Activated effector memory CD4-positive, alpha-beta T cell treated with Interleukin-2 at 50 U/mL for 16 hours (primary cell): Measurements from ENCODE around the gene TMSB10.
"Not testable (repeated sequence)": the region's sequence is repeated elsewhere in the genome, so short reads cannot be mapped to it uniquely, and the experiment has no call there.

Experiments used
- DNase-seq: peaks from one replicate; pipeline ENCODE4 v3.0.0-alpha.2; 2020

Gene TMSB10

DNA sequence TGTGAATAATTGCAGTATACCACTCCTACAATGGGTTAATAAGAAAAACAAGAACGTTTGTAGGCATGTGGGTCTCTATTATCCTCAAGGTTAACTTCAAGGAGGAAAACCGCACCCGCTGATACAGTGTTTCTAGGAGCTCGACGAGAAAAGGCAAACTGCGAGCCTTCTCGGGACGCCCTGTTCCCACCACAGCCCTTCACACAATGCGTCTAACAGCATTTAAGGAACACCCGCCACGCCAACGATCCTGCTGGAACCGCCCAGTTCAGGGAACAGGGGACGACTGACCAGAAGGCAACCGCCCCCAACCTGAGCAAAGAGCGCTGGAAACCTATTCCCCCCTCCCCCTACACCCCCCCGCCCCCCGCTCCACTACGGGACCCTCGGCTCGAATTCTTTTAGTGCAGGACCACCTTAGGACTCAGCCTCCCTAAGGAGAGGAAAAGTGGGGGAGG is 710 bp upstream of the TMSB10 start:
- DNase-seq: no peak

GRCh38 chr2:84906108-84906899 is 848 bp downstream of the TMSB10 start:
- no peak for DNase-seq

DNA sequence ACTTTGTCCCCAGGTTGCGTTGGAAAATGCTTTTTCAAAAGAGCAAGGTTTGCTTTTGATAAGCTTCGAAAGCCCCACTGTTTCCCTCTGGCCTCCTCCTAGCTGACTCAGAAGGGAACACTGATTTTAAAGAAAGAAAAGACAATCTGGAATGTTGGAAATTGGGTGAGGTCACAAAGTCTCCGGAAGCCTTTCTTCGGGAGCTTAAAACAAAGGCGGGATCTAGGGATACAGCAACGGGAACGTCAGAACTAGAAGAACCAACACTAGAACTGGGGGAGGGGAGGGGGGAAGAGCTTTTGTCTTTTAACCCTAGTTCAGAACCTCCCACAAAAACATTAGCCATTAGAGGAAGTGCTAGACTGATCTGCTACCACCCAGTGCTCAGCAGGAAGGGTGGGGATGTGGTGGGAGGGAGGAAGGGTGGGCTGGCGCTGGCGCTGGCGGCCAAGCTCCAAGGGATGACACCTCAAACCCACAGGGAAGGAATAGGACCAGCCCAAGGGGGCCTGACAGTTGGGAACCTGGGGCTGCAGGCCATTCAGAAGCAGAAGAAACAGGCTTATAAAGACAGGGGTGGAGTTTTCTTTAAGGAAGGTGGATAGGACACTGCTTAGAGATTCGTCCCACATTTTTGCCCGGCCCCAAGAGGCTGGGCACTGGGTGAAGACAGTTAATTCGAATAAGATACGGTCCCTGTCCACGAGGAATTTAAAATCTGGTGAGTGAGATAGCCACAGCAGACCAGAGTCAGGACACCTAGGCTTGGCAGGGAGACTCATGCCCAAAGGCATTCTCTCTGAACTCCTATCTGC is 1.7 kb downstream of the TMSB10 start:
- DNase-seq: peak; percentile 52

DNA sequence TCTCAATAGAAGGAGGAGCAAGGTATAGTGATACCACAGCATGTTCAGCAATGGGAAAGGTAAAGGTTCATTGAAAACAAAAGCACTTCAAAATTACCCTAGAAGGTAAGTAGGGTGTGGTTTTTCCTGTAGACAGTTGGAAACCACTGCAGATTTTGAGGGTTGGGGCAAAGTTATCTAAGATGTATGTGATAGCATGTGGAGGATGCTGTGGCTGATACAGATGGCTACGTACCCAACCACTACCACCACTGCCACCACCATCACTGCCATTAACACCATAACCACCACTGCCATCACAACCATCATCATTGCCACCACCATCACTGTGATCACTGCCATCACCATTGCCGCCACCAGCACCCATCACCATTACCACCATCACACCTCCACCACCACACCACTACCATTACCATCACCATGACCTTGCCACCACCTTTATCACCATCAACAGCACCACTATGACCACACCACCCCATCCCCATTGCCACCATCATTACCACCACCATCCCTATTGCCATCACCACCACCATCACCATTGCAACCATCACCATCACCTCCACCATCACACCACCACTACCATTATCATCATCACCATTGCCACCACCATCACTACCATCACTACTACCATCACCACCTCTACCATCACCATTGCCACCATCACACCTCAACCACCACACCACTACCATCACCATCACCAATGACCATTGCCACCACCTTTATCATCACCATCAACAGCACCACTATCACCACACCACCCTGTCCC is 3.7 kb downstream of the TMSB10 start:
- no peak for DNase-seq

GRCh38 chr2:84911135-84911678 is 5.8 kb downstream of the TMSB10 start:
- DNase-seq: no peak

- no peak for DNase-seq
Measured at GRCh38 chr2:84912984-84913383, 7.5 kb downstream of the TMSB10 start.

DNA sequence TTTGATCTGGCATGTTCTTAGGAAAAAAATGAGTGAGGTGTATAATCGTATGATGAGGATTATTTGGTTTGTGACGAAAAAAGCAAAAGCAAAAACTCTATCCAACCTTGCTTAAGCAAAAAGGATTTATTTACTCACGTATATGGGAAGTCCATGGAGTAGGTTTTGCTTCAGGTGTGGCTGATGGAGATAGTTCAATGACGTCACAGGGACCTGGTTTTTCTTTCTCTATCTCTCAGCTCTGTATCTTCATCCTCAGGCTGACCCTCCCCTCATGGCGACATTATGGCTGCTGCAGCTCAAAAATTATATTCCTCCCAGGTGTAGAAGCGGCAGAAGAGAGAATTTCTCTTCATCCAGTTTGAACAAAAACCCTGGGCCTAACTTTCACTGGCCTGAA is 8.9 kb downstream of the TMSB10 start:
- DNase-seq: no peak

- not testable (repeated sequence) for DNase-seq
Measured at GRCh38 chr2:84915675-84916074, 10.2 kb downstream of the TMSB10 start.

DNA sequence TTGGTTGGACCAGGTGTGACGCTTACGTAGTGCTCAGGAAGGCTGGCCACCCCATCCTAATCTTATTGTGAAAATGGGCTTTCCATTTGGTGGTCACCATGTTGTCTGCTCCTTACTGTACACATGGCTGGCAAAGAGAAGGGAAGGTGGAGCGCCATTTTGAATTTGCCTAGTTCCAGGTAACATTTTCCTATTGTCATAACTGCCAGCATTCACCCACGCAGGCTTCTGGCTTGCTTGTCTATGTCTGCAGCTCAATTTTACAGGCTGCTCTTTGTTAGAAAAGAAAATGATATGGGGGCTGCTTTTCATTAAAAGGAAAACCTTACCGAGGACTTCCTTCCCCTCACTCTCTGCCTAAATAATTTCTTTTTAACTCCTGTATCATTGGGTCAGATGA is 12.4 kb downstream of the TMSB10 start:
- DNase-seq: not testable (repeated sequence)

- no peak for DNase-seq
Measured at GRCh38 chr2:84918430-84918829, 13.0 kb downstream of the TMSB10 start.

- no peak for DNase-seq
Measured at GRCh38 chr2:84919885-84920580, 14.6 kb downstream of the TMSB10 start.

GRCh38 chr2:84923009-84923408 is 17.6 kb downstream of the TMSB10 start:
- DNase-seq: no peak

DNA sequence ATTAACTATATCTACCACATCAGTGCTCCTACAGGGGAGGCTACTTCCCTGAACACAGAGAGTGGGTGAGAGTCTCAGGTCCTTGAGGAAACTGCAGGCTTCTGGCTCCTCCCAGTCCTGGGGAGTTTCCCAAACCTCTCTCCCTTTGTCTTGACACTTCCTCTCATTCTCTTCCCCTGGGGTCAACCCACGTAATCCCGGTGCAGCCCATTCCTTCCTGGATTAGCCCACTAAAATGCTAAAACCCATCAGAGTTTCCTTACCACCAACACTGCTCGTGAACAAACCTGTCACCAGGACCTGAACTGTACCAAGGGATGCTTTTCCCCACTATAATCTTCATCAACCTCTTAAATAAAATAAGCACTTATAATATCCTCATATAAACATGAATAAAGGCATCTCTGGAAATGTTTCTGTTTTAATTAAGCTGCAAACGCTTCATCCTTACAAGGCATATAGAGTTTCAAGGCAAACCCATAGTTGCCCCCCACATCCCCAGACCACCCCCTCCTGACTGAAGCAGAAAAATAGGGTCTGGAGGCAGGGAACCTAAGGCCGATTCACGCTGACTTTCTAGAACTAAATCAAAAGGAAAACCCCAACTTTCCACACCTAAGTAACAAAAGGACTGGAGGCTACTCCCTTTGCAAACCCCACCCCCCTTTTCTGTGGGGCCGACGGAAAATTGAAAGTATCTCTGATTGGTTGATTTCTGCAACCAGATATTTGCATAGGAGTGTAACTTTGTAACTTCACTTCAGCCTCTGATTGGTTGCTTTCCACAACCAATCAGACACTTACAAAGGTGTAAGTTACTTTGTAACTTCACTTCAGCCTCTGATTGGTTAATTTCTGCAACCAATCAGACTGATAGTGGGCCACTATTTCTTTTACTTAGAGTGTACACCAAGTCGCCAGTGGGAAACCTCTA is 19.0 kb downstream of the TMSB10 start:
- DNase-seq: no peak

GRCh38 chr2:84925336-84925723 is 19.9 kb downstream of the TMSB10 start:
- DNase-seq: no peak

DNA sequence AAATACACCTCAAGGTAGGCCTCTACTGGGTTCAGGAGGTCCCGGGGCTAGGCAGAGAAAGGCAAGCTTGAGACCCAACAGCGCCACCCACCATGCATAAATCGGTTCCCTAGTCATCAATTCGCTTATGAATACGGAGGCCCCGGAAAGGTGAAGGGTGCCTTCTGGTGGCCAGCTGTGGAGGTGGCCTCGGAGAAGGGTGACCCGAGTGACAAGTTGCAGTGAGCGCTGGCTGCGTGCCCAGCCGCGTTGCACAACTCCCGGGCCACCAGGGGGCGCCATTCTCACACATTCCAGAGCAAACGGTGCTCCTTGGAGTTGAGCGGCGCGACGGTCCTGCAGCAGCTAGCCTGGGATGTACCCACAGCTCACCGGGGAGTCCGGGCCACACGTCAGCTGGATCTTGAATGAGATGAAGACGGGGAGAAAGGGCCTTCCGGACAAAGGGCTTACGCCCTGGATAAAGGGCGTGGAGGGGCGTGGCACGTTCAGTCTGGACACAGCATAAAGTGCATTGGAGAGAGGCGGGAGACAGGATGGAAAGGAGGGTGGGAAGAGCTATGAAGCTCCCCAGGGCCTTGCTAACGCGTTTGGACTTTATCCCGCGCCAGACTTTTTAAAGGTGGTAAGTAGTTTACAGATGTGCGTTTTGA is 20.4 kb downstream of the TMSB10 start:
- peak; percentile 97 for DNase-seq

GRCh38 chr2:84927275-84927627 is 21.8 kb downstream of the TMSB10 start:
- DNase-seq: no peak

GRCh38 chr2:84931384-84931821 is 25.9 kb downstream of the TMSB10 start:
- DNase-seq: no peak

DNA sequence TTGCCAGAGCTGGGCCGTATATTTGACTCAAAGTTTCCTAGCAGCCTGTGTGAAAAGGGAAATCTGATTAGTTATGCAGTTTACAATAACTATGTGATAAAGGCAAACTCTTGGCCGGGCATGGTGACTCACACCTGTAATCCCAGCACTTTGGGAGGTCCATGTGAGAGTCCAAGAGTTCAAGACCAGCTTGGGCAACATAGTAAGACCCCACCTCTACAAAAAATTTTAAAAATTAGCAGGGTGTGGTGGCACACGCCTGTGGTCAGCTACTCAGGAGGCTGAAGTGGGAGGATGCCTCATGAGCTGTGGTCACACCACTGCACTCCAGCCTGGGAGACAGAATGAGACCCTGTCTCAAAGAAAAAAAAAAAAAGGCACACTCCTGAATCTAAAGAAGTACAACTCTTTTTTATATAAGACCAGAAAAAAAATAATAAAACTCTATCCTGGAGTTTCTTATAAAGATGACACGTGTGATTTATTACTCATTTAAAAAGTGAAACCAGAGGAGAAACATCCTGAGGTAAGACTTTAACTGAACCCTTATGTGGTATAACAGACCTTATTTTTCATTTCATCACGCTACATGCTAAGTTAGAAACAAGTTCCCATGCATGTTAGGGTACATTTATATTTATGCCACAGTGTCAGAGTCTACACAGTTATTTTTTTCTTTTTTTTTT is 32.9 kb downstream of the TMSB10 start:
- DNase-seq: no peak

- peak; percentile 62 for DNase-seq
Measured at GRCh38 chr2:84939426-84940087, 34.1 kb downstream of the TMSB10 start.

- DNase-seq: no peak
Measured at GRCh38 chr2:84940088-84940470, 34.6 kb downstream of the TMSB10 start.
